Measurements from ENCODE around the gene IRAK3. TPM values are rescaled to one million over a fixed set of nuclear protein-coding genes. Genes with fewer than 3 reads are reported as not detected.

Gene IRAK3, protein sequence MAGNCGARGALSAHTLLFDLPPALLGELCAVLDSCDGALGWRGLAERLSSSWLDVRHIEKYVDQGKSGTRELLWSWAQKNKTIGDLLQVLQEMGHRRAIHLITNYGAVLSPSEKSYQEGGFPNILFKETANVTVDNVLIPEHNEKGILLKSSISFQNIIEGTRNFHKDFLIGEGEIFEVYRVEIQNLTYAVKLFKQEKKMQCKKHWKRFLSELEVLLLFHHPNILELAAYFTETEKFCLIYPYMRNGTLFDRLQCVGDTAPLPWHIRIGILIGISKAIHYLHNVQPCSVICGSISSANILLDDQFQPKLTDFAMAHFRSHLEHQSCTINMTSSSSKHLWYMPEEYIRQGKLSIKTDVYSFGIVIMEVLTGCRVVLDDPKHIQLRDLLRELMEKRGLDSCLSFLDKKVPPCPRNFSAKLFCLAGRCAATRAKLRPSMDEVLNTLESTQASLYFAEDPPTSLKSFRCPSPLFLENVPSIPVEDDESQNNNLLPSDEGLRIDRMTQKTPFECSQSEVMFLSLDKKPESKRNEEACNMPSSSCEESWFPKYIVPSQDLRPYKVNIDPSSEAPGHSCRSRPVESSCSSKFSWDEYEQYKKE
- 0.07 TPM in 1 of 2 replicates, not detected in the other for total RNA-seq (2021)
- Bru-seq, nascent RNA, result percentile 11 among the genes with signal in this experiment
- percentile 14 among the genes with signal in this experiment for BruChase-seq, experiment 1, labeled RNA remaining after a 2-hour chase
- BruChase-seq, experiment 2, labeled RNA remaining after a 6-hour chase, result percentile 9 among the genes with signal in this experiment
- long read RNA-seq, result 0 reads

DNA sequence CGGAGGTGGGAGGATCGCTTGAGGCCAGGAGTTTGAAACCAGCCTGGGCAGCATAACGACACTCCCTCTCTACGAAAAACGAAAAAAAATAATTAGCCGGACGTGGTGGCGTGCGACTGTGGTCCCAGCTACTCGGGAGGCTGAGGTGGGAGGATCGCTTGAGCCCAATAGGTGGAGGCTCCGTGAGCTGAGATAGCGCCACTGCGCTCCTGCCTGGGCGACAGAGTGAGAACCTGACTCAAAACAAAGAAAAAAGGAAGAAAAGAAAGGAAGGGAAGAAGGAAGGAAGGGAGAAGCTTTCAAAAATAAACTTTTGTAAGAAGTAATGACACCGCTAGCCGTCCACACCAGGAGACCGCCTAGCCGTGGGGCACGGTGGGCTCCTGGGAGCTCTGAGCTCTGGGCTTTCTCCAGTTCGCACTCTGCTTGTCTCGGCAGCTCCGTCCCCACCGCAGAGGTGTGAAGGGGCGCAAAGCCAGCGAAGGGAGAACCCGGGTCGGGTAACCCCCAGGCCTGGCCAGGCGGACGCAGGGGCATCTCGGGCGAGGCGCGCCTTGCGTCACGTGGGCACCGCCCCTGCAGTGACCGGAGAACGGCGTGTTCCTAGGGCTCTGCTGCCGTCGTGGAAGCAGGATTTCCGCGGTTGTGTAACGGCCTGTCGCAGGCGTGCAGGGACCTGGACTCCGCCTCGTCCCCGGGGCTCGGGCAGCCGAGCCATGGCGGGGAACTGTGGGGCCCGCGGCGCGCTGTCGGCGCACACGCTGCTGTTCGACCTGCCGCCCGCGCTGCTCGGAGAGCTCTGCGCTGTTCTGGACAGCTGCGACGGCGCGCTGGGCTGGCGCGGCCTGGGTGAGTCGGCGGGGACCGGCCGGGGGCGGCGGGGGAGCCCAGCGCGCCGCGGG lies at the start of gene IRAK3:
Gene IRAK3 (plus strand): TSS at position 631 of the 902 bp plus-strand sequence. CDS start 86 bp downstream, at position 717.
- intact Hi-C loops (cut with micrococcal nuclease; ENCODE audit: unreplicated experiment), result no loop called here
- Histone ChIP-seq H3K9me3 (ENCODE audit: insufficient read depth, low read depth) (no peaks in the 10 kb centered on the region), H4K20me1 (ENCODE audit: insufficient read depth) (no peaks in the 10 kb centered on the region), H3K9me2 (ENCODE audit: insufficient read depth) (no peaks in the 10 kb centered on the region), H2AFZ (no peak within 1 kb of the TSS), H3K4me2 (no peak within 1 kb of the TSS), H3K27ac (no peak within 1 kb of the TSS), H3K27me3 (ENCODE audit: insufficient read depth, low read depth) (no peaks in the 10 kb centered on the region), H3K4me3 (no peak within 1 kb of the TSS), H3F3A (ENCODE audit: insufficient read depth, low read depth) (no peaks in the 10 kb centered on the region), H3K36me3 (ENCODE audit: low read depth) (no peaks in the 10 kb centered on the region), H3K79me2 (ENCODE audit: low read depth) (no peaks in the 10 kb centered on the region), H3K4me1 (replicated peaks; ENCODE audit: insufficient read depth) (no peaks in the 10 kb centered on the region)
- DNase-seq, result no peak
- POLR2A ChIA-PET (ENCODE audit: unreplicated experiment), result no interaction called here
- no TSS peak for BruUV-seq (replicated peaks)
- CTCF ChIA-PET, result no interaction called here
- TF ChIP-seq, protein P1, sequence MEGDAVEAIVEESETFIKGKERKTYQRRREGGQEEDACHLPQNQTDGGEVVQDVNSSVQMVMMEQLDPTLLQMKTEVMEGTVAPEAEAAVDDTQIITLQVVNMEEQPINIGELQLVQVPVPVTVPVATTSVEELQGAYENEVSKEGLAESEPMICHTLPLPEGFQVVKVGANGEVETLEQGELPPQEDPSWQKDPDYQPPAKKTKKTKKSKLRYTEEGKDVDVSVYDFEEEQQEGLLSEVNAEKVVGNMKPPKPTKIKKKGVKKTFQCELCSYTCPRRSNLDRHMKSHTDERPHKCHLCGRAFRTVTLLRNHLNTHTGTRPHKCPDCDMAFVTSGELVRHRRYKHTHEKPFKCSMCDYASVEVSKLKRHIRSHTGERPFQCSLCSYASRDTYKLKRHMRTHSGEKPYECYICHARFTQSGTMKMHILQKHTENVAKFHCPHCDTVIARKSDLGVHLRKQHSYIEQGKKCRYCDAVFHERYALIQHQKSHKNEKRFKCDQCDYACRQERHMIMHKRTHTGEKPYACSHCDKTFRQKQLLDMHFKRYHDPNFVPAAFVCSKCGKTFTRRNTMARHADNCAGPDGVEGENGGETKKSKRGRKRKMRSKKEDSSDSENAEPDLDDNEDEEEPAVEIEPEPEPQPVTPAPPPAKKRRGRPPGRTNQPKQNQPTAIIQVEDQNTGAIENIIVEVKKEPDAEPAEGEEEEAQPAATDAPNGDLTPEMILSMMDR (conservative IDR thresholded peaks at IDR 0.05), result no peak
- no peak for TF ChIP-seq EZH2 (IDR thresholded peaks at IDR 0.05; ENCODE audit: low read depth)

GRCh38 chr12:66139328-66139727 lies 49.7 kb upstream of the IRAK3 start:
- POLR2A ChIA-PET (ENCODE audit: unreplicated experiment), result no interaction called here
- H3K79me2 ChIP-seq (ENCODE audit: low read depth), result no peaks in the 10 kb centered on the region
- H3K4me1 ChIP-seq (replicated peaks; ENCODE audit: insufficient read depth), result no peaks in the 10 kb centered on the region
- BruUV-seq (replicated peaks), result no TSS peak
- H3K27me3 ChIP-seq (ENCODE audit: insufficient read depth, low read depth), result no peaks in the 10 kb centered on the region
- DNase-seq, result no peak
- H3K36me3 ChIP-seq (ENCODE audit: low read depth), result peaks cover 30% of the 10 kb centered on the region; the same call in 1 of the 2 replicates
- no peaks in the 10 kb centered on the region; the same call in 1 of the 2 replicates for H4K20me1 ChIP-seq (ENCODE audit: insufficient read depth)
- peaks cover 38% of the 10 kb centered on the region for H3K9me3 ChIP-seq (ENCODE audit: insufficient read depth, low read depth)
- H2AFZ ChIP-seq, result no peak overlapping the region
- no peaks in the 10 kb centered on the region; the same call in 1 of the 2 replicates for H3K9me2 ChIP-seq (ENCODE audit: insufficient read depth)
- no peaks in the 10 kb centered on the region for H3F3A ChIP-seq (ENCODE audit: insufficient read depth, low read depth)
- H3K4me3 ChIP-seq, result no peak overlapping the region
- CTCF ChIA-PET, result no interaction called here
- no peak for TF ChIP-seq EZH2 (IDR thresholded peaks at IDR 0.05; ENCODE audit: low read depth)
- TF ChIP-seq, protein P1 (conservative IDR thresholded peaks at IDR 0.05), result no peak
- no peak overlapping the region for H3K27ac ChIP-seq
- intact Hi-C loops (cut with micrococcal nuclease; ENCODE audit: unreplicated experiment), result loop anchor here (10.0 kb wide), 1 partner anchor 265 kb away; no protein-coding TSS in a partner anchor
- no peak overlapping the region for H3K4me2 ChIP-seq

DNA sequence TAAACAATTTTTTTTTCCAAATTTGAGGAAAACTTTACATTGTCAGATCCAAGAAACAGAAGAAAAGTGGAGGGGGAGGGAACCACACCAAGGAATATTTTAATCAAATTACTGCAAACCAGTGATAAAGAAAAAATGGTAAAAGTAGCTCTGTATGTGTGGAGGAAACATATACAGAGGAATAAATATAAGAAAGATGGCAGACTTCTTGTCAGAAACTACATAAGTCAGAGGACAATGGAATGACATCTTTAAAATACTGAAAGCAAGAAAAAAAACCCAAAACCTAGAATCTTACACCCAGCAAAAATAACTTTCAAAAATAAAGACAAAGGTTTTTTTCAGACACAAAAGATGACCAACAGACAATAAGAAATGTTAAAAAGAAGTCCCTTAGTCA lies 48.3 kb upstream of the IRAK3 start:
- Histone ChIP-seq H3K4me3 (no peak overlapping the region), H4K20me1 (ENCODE audit: insufficient read depth) (no peaks in the 10 kb centered on the region; the same call in 1 of the 2 replicates), H3K9me3 (ENCODE audit: insufficient read depth, low read depth) (peaks cover 49% of the 10 kb centered on the region), H3K4me1 (replicated peaks; ENCODE audit: insufficient read depth) (peaks cover 5% of the 10 kb centered on the region; the same call in 1 of the 2 replicates), H3K9me2 (ENCODE audit: insufficient read depth) (no peaks in the 10 kb centered on the region; the same call in 1 of the 2 replicates), H3K79me2 (ENCODE audit: low read depth) (no peaks in the 10 kb centered on the region), H3K36me3 (ENCODE audit: low read depth) (peaks cover 35% of the 10 kb centered on the region; the same call in 1 of the 2 replicates), H3K4me2 (no peak overlapping the region), H3K27ac (no peak overlapping the region), H3F3A (ENCODE audit: insufficient read depth, low read depth) (0 out of 2 replicates have a peak, but pooled peaks cover 4% of the 10 kb centered on the region), H3K27me3 (ENCODE audit: insufficient read depth, low read depth) (no peaks in the 10 kb centered on the region), H2AFZ (no peak overlapping the region)
- TF ChIP-seq, protein P1 (conservative IDR thresholded peaks at IDR 0.05), result no peak
- TF ChIP-seq EZH2 (IDR thresholded peaks at IDR 0.05; ENCODE audit: low read depth), result no peak
- BruUV-seq (replicated peaks), result no TSS peak
- ChIA-PET POLR2A (ENCODE audit: unreplicated experiment) (interaction anchor here (0.6 kb wide), 1 partner anchor 633 kb away, joined by 3 read pairs; no protein-coding TSS in a partner anchor), CTCF (no interaction called here)
- intact Hi-C loops (cut with micrococcal nuclease; ENCODE audit: unreplicated experiment), result no loop called here
- no peak for DNase-seq
